H1 (cell line): ENCODE data around the gene RPL12. TPM values are rescaled to one million over a fixed set of nuclear protein-coding genes. Genes with fewer than 3 reads are reported as not detected.

Source experiments
- CBX8 ChIP-seq: fragments of 300-800, 300-1000 bp; sonication (generic); IDR thresholded peaks from 2 replicates; pipeline ENCODE4 v1.7.1; 2016; ENCODE audit warnings: low read depth, low read length, borderline replicate concordance
- HDAC2 ChIP-seq, 2 experiments: fragments of 300-600 bp in 1 of 2; sonication (generic) in 1 of 2; IDR thresholded peaks; 2 replicates each; pipeline ENCODE4 v1.6.1; 2011 to 2012; ENCODE audit warnings: low read depth in 2 of 2, low read length in 2 of 2, mild to moderate bottlenecking in 2 of 2, moderate library complexity in 2 of 2, borderline replicate concordance in 1 of 2, inconsistent platforms in 1 of 2
- SRF ChIP-seq: IDR thresholded peaks from 2 replicates; pipeline ENCODE4 v1.6.1; 2011; ENCODE audit warnings: mild to moderate bottlenecking, low read depth, low read length, moderate library complexity
- polyA plus RNA-seq, 7 experiments: library from polyadenylated mRNA; depleted of rRNA in 3 of 7; stranded (reverse) in 5 of 7; unstranded in 2 of 7; fragments of >200 nt in 5 of 7; fragments of 200-250 nt in 2 of 7; gene quantifications; 1 replicate in 5 of 7; 2 replicates in 1 of 7; 4 replicates in 1 of 7; pipeline versions ENCODE4 v1.2.1 to v1.2.3, GENCODE V29; 2011 to 2013; ENCODE audit warnings: missing spikeins in 2 of 7, mixed read lengths in 2 of 7
- total RNA-seq: library from RNA; stranded (reverse); fragmentation: NEBNext Ultra II Directional; extraction: Animal tissue kit (Norgen Biotek cat#: 25700); gene quantifications from 2 replicates; pipeline ENCODE4 v1.2.1, GENCODE V29; 2021

RPL12 gene
- total and polyA plus RNA-seq, 2 of the 8 experiments (the other 6 are each of a cell fraction or from before 2014, with no cell fraction given): 1,993 to 4,892 TPM

DNA sequence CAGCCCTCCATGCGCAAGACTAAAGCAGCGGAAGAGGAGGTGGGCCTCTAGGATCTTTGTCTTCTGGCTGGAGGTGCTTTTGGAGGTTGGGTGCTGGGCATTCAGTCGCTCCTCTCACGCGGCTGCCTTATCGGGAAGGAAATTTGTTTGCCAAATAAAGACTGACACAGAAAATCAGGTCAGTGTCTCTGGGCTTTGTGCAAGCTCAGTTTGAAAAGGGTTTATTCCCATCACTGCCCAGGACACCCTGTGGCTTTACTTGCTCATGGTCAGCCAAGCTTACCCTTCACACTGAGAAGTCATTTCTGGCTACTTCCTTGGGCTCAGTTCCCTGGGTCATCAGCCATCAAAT, 43.7 kb downstream of the RPL12 start (continued):
- TF ChIP-seq HDAC2 (IDR thresholded peaks at IDR 0.05; ENCODE audit: borderline replicate concordance in 1 of 2, low read depth in 2 of 2, low read length in 2 of 2) (no peak), CBX8 (no peak), SRF (no peak)
